GM23248 (cell line): Measurements from ENCODE around the gene NF1. TPM values are rescaled to one million over a fixed set of nuclear protein-coding genes. Genes with fewer than 3 reads are reported as not detected.
"Not testable (repeated sequence)": the region's sequence is repeated elsewhere in the genome, so short reads cannot be mapped to it uniquely, and the experiment has no call there.

Source experiments
- DNase-seq: peaks from one replicate; pipeline ENCODE4 v3.0.0-alpha.2; 2015
- H2AFZ ChIP-seq: fragments of 200-600 bp; sonication (generic); 2 replicates; pipeline ENCODE4 v1.6.1; 2016; ENCODE audit warnings: antibody characterized with exemption
- H3F3A ChIP-seq: fragments of 200-600 bp; sonication (generic); 2 replicates; pipeline ENCODE4 v1.6.1; 2016; ENCODE audit warnings: mild to moderate bottlenecking, antibody characterized with exemption, mixed run types; ENCODE audit not compliant: insufficient read depth
- H3K27ac ChIP-seq: fragments of 200-600 bp; sonication (generic); 2 replicates; pipeline ENCODE4 v1.5.1; 2016; ENCODE audit warnings: mild to moderate bottlenecking
- H3K27me3 ChIP-seq: fragments of 200-600 bp; sonication (generic); replicated peaks from 2 replicates; pipeline ENCODE4 v1.6.1; 2016; ENCODE audit warnings: mild to moderate bottlenecking; ENCODE audit not compliant: insufficient read depth
- H3K36me3 ChIP-seq: fragments of 200-600 bp; sonication (generic); 2 replicates; pipeline ENCODE4 v1.6.1; 2016; ENCODE audit warnings: low read depth, mild to moderate bottlenecking
- H3K4me1 ChIP-seq: fragments of 200-600 bp; sonication (generic); 2 replicates; pipeline ENCODE4 v1.6.1; 2016; ENCODE audit warnings: mild to moderate bottlenecking; ENCODE audit not compliant: insufficient read depth
- H3K4me2 ChIP-seq: fragments of 200-600 bp; sonication (generic); one replicate; pipeline ENCODE4 v1.6.1; 2016; ENCODE audit warnings: mild to moderate bottlenecking; ENCODE audit not compliant: unreplicated experiment
- H3K4me3 ChIP-seq: fragments of 200-600 bp; sonication (generic); 2 replicates; pipeline ENCODE4 v1.5.1; 2016; ENCODE audit warnings: mild to moderate bottlenecking
- H3K79me2 ChIP-seq: fragments of 200-600 bp; sonication (generic); 2 replicates; pipeline ENCODE4 v1.6.1; 2016; ENCODE audit warnings: mild to moderate bottlenecking; ENCODE audit not compliant: insufficient read depth
- H3K9ac ChIP-seq: fragments of 200-600 bp; sonication (generic); 2 replicates; pipeline ENCODE4 v1.6.1; 2016; ENCODE audit warnings: mild to moderate bottlenecking
- H3K9me2 ChIP-seq: fragments of 200-600 bp; sonication (generic); 2 replicates; pipeline ENCODE4 v1.6.1; 2016; ENCODE audit warnings: mixed run types, mild to moderate bottlenecking, moderate library complexity; ENCODE audit not compliant: insufficient read depth
- H3K9me3 ChIP-seq: fragments of 200-600 bp; sonication (generic); one replicate; pipeline ENCODE4 v1.6.1; 2017; ENCODE audit warnings: low read depth
- H4K20me1 ChIP-seq: fragments of 200-600 bp; sonication (generic); 2 replicates; pipeline ENCODE4 v1.6.0; 2016; ENCODE audit not compliant: insufficient read depth
- EZH2 ChIP-seq: fragments of 200-600 bp; sonication (generic); IDR thresholded peaks from 2 replicates; pipeline ENCODE4 v1.6.1; 2018; ENCODE audit warnings: antibody characterized with exemption, mild to moderate bottlenecking; ENCODE audit not compliant: insufficient read depth, poor library complexity, severe bottlenecking
- EZH2phosphoT487 ChIP-seq: fragments of 200-600 bp; sonication (generic); IDR thresholded peaks from 2 replicates; pipeline ENCODE4 v1.6.1; 2018; ENCODE audit warnings: antibody characterized with exemption, moderate library complexity, mild to moderate bottlenecking, low read depth; ENCODE audit not compliant: insufficient read depth
- WGBS, 2 experiments: methylation state at CpG; one replicate each; pipeline ENCODE4 v1.1.6; 2015 to 2017; ENCODE audit warnings: low lambda C conversion rate in 2 of 2, low coverage in 1 of 2; ENCODE audit errors: missing lambda C conversion rate in 2 of 2; 5-methylcytosine and 5-hydroxymethylcytosine counted together
- in situ Hi-C: fragments of 300-500 bp; cut with MboI; formaldehyde crosslinking; loops from 2 replicates; pipeline ENCODE4 v1.15.0; 2020
- polyA plus RNA-seq: library from polyadenylated mRNA; unstranded; fragments of >200 nt; fragmentation: Nextera tagmentation; extraction: Ambion mirVana; gene quantifications from 2 replicates; pipeline ENCODE4 v1.2.1, GENCODE V29; 2016
- total RNA-seq: library from RNA; depleted of rRNA; stranded (reverse); fragments of >200 nt; shearing (Covaris generic); gene quantifications from 2 replicates; pipeline ENCODE4 v1.2.3, GENCODE V29; 2014

Gene NF1
- total and polyA plus RNA-seq, 2 experiments from 2014 or later: 6.1 to 24.4 TPM

DNA sequence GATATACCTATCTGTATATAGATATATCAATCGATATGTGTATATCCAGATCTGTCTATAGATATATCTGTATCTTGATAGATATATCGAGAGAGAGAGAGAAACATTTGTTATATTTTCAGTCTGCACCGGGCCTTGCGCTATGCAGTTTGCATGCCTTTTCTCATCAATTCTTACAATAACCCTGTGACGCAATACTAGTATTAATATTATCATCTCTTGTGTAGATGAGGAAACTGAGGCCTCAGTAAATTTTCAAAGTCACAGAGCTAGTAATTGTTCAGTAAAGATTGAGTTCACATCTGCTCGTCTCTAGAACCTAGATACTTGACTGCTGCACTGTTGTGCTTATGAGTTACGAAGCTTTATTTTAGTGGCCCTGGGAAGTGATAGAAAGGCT is 77.6 kb downstream of the NF1 start:
- WGBS, 2 experiments: 97 to 99% methylated on average over 7 of the region's 7 CpGs
- DNase-seq: no peak
- Histone ChIP-seq H3K4me1 (peaks cover 5% of the 10 kb centered on the region; the same call in 1 of the 2 replicates), H3K79me2 (no peaks in the 10 kb centered on the region), H3F3A (no peaks in the 10 kb centered on the region), H3K9me2 (no peaks in the 10 kb centered on the region), H3K4me2 (no peak overlapping the region), H3K9ac (no peak overlapping the region), H3K36me3 (no peaks in the 10 kb centered on the region), H3K27ac (no peak overlapping the region), H3K4me3 (no peak overlapping the region), H3K27me3 (no peaks in the 10 kb centered on the region), H2AFZ (no peak overlapping the region), H3K9me3 (no peaks in the 10 kb centered on the region), H4K20me1 (no peaks in the 10 kb centered on the region)
- in situ Hi-C loops: no loop called here
- TF ChIP-seq EZH2: no peak
- TF ChIP-seq EZH2phosphoT487: no peak

DNA sequence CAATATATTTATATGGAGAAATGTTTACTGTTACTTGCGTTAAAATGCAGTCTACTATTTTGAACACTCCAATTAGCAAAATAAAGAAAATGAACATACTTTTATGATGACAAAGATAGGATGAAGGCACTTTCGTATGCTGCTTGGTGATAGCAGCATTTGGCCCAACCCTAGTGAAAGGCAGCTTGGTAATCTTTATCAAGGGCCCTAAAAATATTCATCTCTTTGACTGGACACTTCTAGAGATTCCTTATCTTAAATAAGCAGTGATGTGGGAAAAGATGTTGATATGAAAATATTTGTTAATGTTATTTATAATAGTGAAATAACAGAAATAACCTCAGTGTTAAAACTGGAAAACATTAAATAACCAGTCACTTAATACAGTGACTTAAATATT is 79.4 kb downstream of the NF1 start:
- DNase-seq: no peak
- H3K9me3 ChIP-seq: no peaks in the 10 kb centered on the region
- in situ Hi-C loops: no loop called here
- no peak overlapping the region for H2AFZ ChIP-seq
- no peaks in the 10 kb centered on the region for H3F3A ChIP-seq
- TF ChIP-seq EZH2: no peak
- H3K4me3 ChIP-seq: no peak overlapping the region
- no peaks in the 10 kb centered on the region for H3K27me3 ChIP-seq
- no peak overlapping the region for H3K27ac ChIP-seq
- no peak overlapping the region for H3K4me2 ChIP-seq
- H3K79me2 ChIP-seq: no peaks in the 10 kb centered on the region
- no peaks in the 10 kb centered on the region for H4K20me1 ChIP-seq
- no peaks in the 10 kb centered on the region for H3K9me2 ChIP-seq
- no peak overlapping the region for H3K9ac ChIP-seq
- 98 to 100% methylated on average over 2 of the region's 2 CpGs for WGBS, 2 experiments
- H3K36me3 ChIP-seq: no peaks in the 10 kb centered on the region
- peaks cover 5% of the 10 kb centered on the region; the same call in 1 of the 2 replicates for H3K4me1 ChIP-seq

DNA sequence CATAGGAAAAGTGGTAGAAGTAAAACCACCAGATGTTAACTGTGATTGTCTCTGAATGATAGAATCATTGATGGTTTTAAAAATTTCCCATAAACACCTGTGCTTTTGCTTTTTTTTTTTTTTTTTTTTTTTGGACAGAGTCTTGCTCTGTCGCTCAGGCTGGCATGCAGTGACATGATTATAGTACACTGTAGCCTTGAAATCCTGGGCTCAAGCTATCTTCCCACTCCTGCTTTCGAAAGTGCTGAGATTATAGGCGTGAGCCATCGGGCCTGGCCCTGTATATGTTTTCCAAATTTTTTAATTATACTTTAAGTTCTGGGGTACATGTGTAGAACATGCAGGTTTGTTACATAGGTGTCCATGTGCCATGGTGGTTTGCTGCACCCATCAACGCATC is 80.5 kb downstream of the NF1 start:
- no peak overlapping the region for H2AFZ ChIP-seq
- no peaks in the 10 kb centered on the region for H4K20me1 ChIP-seq
- H3K9ac ChIP-seq: no peak overlapping the region
- no peak overlapping the region for H3K4me3 ChIP-seq
- no peaks in the 10 kb centered on the region for H3K9me2 ChIP-seq
- H3F3A ChIP-seq: no peaks in the 10 kb centered on the region
- DNase-seq: no peak
- in situ Hi-C loops: no loop called here
- H3K4me1 ChIP-seq: peaks cover 5% of the 10 kb centered on the region; the same call in 1 of the 2 replicates
- no peaks in the 10 kb centered on the region for H3K36me3 ChIP-seq
- H3K27ac ChIP-seq: no peak overlapping the region
- TF ChIP-seq EZH2phosphoT487: no peak
- WGBS, 2 experiments: 97 to 98% methylated on average over 5 of the region's 5 CpGs
- H3K27me3 ChIP-seq: no peaks in the 10 kb centered on the region
- H3K4me2 ChIP-seq: no peak overlapping the region
- no peaks in the 10 kb centered on the region for H3K79me2 ChIP-seq
- no peaks in the 10 kb centered on the region for H3K9me3 ChIP-seq

DNA sequence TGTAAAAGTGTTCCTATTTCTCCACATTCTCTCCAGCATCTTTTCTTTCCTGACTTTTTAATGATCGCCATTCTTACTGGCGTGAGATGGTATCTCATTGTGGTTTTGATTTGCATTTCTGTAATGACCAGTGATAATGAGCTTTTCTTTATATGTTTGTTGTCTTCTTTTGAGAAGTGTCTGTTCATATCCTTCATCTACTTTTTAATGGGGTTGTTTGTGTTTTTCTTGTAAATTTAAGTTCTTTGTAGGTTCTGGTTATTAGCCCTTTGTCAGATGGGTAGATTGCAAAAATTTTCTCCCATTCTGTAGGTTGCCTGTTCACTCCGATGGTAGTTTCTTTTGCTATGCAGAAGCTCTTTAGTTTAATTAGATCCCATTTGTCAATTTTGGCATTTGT is 81.4 kb downstream of the NF1 start:
- in situ Hi-C loops, H3K9ac ChIP-seq, H3K4me3 ChIP-seq: not testable (repeated sequence)

DNA sequence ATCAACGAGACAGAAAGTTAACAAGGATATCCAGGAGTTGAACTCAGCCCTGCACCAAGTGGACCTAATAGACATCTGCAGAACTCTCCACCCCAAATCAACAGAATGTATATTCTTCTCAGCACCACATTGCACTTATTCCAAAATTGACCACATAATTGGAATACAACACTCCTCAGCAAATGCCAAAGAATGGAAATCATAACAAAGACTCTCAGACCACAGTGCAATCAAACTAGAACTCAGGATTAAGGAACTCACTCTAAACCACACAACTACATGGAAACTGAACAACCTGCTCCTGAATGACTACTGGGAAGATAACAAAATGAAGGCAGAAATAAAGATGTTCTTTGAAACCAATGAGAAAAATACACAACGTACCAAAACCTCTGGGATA is 84.2 kb downstream of the NF1 start:
- in situ Hi-C loops, H3K4me1 ChIP-seq, H3K9me3 ChIP-seq, H3K9ac ChIP-seq, H3K27ac ChIP-seq, H4K20me1 ChIP-seq, H3K9me2 ChIP-seq, H3K27me3 ChIP-seq, H3K4me2 ChIP-seq, DNase-seq, H3K79me2 ChIP-seq, H3K4me3 ChIP-seq, H3F3A ChIP-seq, H2AFZ ChIP-seq: not testable (repeated sequence)
- 92 to 98% methylated on average over 2 of the region's 2 CpGs for WGBS, 2 experiments
- H3K36me3 ChIP-seq: peaks cover 17% of the 10 kb centered on the region; the same call in 1 of the 2 replicates

More for the DNA sequence above, 81.4 kb downstream of the NF1 start:
- not testable (repeated sequence) for DNase-seq, H3K9me3 ChIP-seq, H3K27me3 ChIP-seq, H3K4me1 ChIP-seq, H4K20me1 ChIP-seq, H3K36me3 ChIP-seq, H3K79me2 ChIP-seq, H3K27ac ChIP-seq, H3F3A ChIP-seq, H2AFZ ChIP-seq, H3K4me2 ChIP-seq, H3K9me2 ChIP-seq
- WGBS, 2 experiments: 94 to 95% methylated on average over 3 of the region's 3 CpGs
